Myocyte (in vitro differentiated cells): ENCODE measurements around the gene CPE. TPM values are rescaled to one million over a fixed set of nuclear protein-coding genes. Genes with fewer than 3 reads are reported as not detected.

Source experiments
- DNase-seq: peaks from one replicate; pipeline ENCODE4 v3.0.0-alpha.2; 2012; ENCODE audit warnings: low read depth
- total RNA-seq: library from RNA; depleted of rRNA; stranded (reverse); fragments of >200 nt; gene quantifications from 2 replicates; pipeline ENCODE4 v1.2.3, GENCODE V29; 2014

CPE gene
- total RNA-seq, 1 donor from 2014 or later = 3.2 TPM

GRCh38 chr4:165505958-165506837, 127.4 kb downstream of the CPE start:
- no peak for DNase-seq

DNA sequence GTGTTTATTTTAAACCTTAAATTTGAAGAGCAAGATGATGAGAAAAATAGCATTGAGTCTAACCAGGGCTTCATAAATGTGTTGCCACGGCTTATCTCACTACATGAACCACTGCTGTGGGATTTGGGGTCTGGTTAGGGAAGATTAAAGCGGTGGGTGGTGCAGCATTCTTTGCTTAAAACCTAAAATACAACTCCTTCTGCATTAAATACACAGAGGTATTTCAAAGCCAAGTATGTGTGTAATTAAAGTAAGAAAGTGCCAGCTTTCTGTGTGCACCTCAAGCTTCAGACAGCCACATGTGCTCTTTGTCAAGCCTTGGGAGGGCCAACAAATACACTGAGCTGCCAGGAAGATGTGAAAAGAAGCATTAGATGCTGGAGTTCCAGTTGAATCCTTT, 128.0 kb downstream of the CPE start:
- DNase-seq = no peak

DNA sequence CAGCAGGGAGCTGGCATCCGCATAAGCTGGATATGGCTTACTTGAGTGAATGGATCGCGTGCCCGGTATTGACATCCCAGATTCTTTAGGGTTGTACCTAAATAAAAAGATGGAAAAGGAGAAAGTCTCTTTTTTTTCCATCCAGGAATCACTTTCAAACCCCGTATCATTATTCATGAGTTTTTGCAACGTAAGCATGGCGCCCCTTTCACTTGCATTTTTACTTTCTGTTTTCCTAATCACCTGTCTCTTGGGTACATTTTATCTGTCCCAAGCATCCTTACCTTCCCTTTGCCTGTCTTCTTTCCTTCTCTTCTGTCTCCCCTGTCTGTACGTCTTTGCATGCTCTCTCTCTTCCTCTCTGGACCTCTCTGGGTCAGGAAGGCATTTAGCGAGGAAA, 128.6 kb downstream of the CPE start:
- DNase-seq = no peak

DNA sequence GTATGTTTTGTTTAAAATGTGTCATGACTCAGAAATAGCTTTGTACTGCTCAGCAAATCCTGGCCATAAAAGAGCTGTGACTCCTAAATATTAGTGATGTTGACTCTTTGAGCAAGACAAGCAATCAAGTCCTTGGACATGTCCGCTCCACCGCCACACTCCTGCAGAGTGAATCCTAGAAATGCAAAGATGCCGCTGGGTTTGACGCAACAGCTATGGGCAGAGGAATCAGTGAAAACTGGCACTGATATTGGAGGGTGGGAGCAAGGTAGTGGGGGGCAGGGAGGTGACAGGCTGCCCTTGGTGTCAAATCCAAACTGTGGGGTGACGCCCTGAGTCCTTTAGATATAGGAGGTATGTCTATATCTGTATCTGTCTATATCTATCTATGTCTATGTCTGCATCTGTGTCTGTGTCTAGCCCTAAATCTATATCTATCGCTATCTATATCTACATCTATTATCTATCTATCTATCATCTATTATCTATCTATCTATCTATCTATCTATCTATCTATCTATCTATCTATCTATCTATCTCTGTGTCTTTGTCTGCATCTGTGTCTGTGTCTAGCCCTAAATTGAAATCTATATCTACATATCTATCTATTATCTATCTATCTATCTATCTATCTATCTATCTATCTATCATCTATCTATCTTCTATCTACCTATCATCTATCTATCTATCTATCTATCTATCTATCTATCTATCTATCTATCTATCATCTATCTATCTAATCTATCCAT, 129.7 kb downstream of the CPE start:
- DNase-seq = no peak

- no peak for DNase-seq
These were observed 133.6 kb downstream of the CPE start for GRCh38 chr4:165512424-165512823.

- DNase-seq = no peak
These were observed 135.9 kb downstream of the CPE start for GRCh38 chr4:165514739-165515138.

- no peak for DNase-seq
These were observed 136.4 kb downstream of the CPE start for GRCh38 chr4:165515201-165515600.

- no peak for DNase-seq
These were observed 137.5 kb downstream of the CPE start for GRCh38 chr4:165516281-165516833.

GRCh38 chr4:165517216-165517615, 138.4 kb downstream of the CPE start:
- DNase-seq = no peak

DNA sequence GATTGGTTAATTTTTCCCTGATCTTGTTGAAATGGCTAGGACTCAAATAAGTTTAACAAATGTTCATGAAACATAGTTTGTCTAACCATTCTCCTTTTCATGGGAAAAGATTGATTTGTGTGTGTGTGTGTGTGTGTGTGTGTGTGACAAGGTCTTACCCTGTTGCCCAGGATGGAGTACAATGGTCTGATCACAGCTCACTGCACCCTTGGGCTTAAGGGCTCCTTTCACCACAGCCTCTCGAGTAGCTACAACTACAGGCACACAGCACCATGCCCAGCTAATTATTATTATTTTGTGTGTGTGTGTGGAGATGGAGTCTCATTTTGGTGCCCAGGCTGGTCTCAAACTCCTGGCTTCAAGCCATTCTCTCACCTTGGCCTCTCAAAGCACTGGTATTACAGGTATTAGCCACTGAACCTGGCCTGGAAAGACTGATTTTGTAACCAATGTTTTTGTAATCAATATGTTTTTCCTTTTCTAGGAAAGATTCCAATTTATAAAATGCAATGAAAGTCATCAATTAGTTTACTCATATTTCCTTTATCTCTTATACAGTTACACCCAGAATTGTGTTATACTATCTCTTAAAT, 139.3 kb downstream of the CPE start:
- no peak for DNase-seq

- DNase-seq = no peak
These were observed 139.9 kb downstream of the CPE start for GRCh38 chr4:165518686-165519085.

DNA sequence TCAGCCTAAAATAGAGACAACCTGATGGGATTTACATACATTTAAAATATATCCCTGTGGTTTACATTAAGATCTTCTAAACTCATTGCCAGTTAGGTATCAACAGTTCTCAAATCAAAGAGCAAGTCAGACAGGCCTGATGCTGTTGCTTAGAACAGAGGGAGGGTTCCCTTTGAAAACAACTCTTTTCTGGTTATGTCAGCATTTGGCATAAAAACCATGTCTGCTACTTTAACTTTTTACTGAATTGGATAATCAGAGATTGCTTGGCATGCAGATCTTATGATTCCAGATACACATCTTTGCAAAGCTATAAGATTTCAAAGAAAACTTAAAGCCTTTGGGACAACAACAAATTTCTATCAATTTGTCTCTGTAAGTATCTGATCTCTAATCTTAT, 140.8 kb downstream of the CPE start:
- DNase-seq = no peak

DNA sequence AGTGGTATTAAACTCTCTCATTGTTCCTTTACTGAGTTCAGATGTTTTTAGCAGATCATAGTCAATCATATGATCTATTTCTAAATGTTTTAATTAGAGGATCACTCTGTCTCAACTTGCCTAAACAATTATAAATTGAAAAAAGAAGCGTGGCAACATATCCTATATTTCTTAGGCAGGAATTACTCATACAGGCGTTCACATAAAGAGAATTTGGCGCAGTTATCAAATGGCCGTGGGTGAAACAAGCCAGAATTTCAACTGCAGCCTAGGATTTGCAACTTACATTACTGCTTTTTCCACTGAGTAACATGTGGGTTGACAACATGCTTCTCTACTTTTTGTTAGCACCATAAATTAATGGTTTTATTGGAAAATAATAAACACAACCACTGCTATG, 141.3 kb downstream of the CPE start:
- no peak for DNase-seq

GRCh38 chr4:165522050-165522449, 143.2 kb downstream of the CPE start:
- no peak for DNase-seq

- DNase-seq = no peak
These were observed 145.9 kb downstream of the CPE start for GRCh38 chr4:165524532-165525190.

GRCh38 chr4:165532976-165533375, 154.2 kb downstream of the CPE start:
- no peak for DNase-seq

GRCh38 chr4:165537028-165537648, 158.3 kb downstream of the CPE start:
- peak; percentile 61 for DNase-seq

GRCh38 chr4:165539801-165540200, 161.0 kb downstream of the CPE start:
- DNase-seq = no peak

- DNase-seq = no peak
These were observed 161.5 kb downstream of the CPE start for GRCh38 chr4:165540206-165540830.

- DNase-seq = no peak
These were observed 163.1 kb downstream of the CPE start for GRCh38 chr4:165541851-165542459.
